Amniotic epithelial cell (primary cell): ENCODE results near the gene DUS1L.
A peak's percentile ranks its signal among the peaks of the same experiment; 100 is the strongest.

Source experiments
- DNase-seq: peaks from one replicate; pipeline ENCODE4 v3.0.0-alpha.2; 2010; ENCODE audit warnings: low read depth

Gene DUS1L

GRCh38 chr17:82065638-82066303, at the start of gene DUS1L:
Gene DUS1L, minus strand, starts transcription at chr17:82065804. Its CDS starts 745 bp downstream, at chr17:82065059.
- peak; percentile 44 for DNase-seq

GRCh38 chr17:82114872-82115271, 49.3 kb upstream of the DUS1L start:
- no peak for DNase-seq

GRCh38 chr17:82114447-82114846, 48.8 kb upstream of the DUS1L start:
- DNase-seq, result no peak

- DNase-seq, result no peak
Observed at GRCh38 chr17:82113941-82114340, 48.3 kb upstream of the DUS1L start.

- DNase-seq, result no peak
Observed at GRCh38 chr17:82113422-82113821, 47.8 kb upstream of the DUS1L start.

GRCh38 chr17:82112914-82113311, 47.3 kb upstream of the DUS1L start:
- no peak for DNase-seq

GRCh38 chr17:82112181-82112913, 46.7 kb upstream of the DUS1L start:
- DNase-seq, result no peak

GRCh38 chr17:82110298-82110697, 44.7 kb upstream of the DUS1L start:
- no peak for DNase-seq

GRCh38 chr17:82108961-82109475, 43.4 kb upstream of the DUS1L start:
- DNase-seq, result no peak

- no peak for DNase-seq
Observed at GRCh38 chr17:82108496-82108945, 42.9 kb upstream of the DUS1L start.

GRCh38 chr17:82108038-82108437, 42.4 kb upstream of the DUS1L start:
- no peak for DNase-seq

- no peak for DNase-seq
Observed at GRCh38 chr17:82107341-82107860, 41.8 kb upstream of the DUS1L start.

GRCh38 chr17:82106688-82107305, 41.2 kb upstream of the DUS1L start:
- no peak for DNase-seq

- DNase-seq, result peak; percentile 39
Observed at GRCh38 chr17:82105882-82106687, 40.5 kb upstream of the DUS1L start.

GRCh38 chr17:82105417-82105881, 39.8 kb upstream of the DUS1L start:
- DNase-seq, result no peak

- no peak for DNase-seq
Observed at GRCh38 chr17:82104797-82105416, 39.3 kb upstream of the DUS1L start.

GRCh38 chr17:82103553-82104451, 38.2 kb upstream of the DUS1L start:
- peak; percentile 66 for DNase-seq

GRCh38 chr17:82101767-82102679, 36.4 kb upstream of the DUS1L start:
- no peak for DNase-seq

GRCh38 chr17:82101301-82101715, 35.7 kb upstream of the DUS1L start:
- no peak for DNase-seq
